NCI-H2196 treated with DMSO at 0.1 percent for 48 hours (cell line): ENCODE measurements around the gene PXDC1.
A peak's percentile ranks its signal among the peaks of the same experiment; 100 is the strongest.

ENCODE experiments used
- DNase-seq: peaks from one replicate; lab custom pipeline; 2025; ENCODE audit not compliant: unreplicated experiment; lab: John Stamatoyannopoulos, UW

The PXDC1 gene

GRCh38 chr6:3751077-3751729, at the start of gene PXDC1:
Gene PXDC1, minus strand, starts transcription at chr6:3751713. Its CDS starts 182 bp downstream, at chr6:3751531.
- no peak for DNase-seq

DNA sequence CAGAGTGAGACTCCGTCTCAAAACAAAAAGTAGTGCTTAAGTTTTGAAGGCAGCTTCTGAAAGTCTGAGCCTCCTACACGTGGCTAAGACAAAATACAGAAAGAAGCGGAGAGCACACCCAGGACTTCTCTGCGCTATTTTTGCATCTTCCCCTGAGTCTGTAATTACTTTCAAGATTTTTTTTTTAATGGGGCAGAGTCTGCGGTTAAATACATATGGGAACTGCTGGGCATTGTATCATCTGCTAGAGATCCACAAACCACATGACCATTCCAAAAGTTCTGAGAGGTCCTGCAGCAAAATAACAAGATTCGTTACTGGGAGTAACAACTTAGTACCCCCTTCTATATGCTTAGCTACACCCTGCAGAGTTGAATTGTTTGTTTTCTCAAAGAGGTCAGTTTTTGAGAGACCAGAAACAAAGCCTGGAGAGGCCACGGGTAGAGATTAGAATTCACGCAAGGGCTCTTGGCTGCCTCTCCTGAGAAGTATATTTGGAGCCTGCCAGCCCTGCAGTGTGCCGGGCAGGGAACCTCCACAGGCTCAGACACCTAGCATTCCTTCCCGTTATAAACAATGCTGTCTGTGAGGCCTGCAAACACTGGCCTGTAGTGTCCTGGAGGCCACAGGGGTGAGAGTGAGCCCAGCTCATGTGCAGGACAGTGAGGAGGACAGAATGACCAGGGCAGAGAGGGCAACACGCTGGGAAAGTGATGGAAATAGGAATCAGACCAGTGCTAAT, 49.5 kb upstream of the PXDC1 start:
- DNase-seq: no peak

DNA sequence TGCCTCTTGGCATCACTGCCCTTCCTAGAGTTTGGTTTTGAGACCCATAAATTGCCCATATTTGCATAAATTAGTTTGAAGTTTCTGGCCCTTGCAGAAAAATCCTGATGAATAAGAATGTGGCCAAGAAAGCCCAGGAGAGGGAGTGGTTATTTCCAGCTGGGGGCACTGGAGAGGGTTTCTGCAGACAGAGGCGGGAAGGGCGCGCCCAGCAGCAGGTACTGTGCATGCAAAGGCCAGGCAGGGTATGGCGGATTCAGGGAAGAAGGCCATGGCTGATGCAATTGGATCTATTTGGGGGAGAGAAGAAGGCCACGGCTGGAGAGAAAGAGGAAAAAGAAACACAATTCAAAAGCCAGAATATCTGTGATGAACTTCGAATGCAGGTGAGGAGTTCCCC, 48.2 kb upstream of the PXDC1 start:
- DNase-seq: no peak

DNA sequence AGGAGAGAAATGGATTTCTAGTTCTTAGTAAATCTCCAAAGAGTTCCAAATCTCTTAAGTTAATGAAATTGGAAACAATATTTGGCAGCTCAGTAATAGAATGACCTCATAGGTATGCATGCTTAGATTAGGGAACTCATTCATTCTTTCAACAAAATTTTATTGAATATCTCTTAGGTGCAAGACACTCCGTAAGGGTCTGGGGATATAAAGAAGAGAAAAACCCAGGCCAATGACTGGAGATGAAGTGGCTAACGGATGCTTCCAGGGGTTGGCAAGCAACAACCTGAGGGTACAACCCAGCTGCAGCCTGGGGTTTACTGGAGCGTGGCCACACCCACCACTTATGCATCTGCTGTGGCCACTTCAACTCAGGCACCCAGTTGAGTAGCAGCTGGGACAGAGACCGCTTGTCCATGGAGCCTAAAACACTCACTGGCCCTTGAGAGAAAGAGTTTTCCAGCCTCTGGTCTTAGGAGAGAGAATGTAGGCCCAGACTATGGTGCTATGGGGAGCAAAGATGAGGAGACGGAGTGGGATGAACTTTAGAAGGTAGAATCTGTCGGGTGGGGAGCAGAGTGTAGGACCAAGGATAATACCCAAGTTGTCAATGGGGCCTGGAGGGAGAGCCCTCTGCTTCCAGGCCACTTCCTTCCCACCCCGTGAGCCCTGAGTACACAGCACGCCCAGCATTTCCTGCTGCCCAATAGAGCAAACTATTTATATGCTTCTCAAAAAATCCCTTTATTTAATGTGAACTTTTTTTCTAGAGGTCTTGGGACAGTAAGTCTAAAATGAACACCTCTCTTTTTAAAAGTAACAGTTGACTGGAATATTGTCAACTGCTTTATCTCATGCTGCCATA, 46.8 kb upstream of the PXDC1 start:
- peak; percentile 20 for DNase-seq

GRCh38 chr6:3797231-3798054, 45.9 kb upstream of the PXDC1 start:
- DNase-seq: no peak

- no peak for DNase-seq
Observed at GRCh38 chr6:3796719-3797041, 45.2 kb upstream of the PXDC1 start.

DNA sequence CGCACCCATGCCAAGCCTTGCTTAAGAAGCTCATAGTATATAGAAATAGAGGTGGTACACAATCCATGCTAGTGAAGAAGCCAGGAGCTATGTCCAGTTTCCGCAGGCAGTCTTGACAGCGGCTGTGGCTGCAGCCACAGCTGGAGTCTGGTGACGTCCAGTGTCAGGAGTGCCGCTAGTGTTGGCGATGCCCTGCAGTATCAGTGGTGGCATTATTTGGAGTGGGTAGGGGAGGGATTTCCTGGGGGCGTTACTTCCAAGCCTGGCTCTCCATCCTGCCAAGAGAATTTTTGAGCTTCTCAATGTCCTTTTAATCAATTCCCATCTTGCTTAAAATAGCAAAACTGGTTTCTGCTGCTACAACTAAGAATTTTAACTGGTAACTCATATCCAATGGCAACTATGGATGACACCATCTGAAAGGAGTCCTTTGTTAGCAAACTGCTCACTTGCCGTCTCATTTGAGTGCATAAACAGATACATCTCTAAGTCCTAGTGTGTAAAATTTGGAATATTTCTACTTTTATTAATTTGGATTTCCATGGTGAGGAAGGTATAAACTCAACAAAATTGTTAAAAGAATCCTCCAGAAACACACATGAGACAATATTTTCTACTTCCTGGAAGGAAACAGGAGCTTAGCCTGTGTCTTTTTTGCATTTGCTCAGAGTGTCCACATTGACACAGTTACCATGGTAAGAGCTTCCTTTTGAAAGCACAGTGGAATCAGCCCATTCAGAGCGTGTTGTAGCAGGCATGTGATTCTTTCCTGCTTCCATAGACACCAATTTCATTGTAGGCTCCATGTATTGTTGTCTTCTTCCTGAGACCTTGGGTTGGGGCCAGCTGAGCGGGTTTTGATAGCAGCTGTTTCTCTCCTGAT, 44.6 kb upstream of the PXDC1 start:
- DNase-seq: peak; percentile 60

- no peak for DNase-seq
Observed at GRCh38 chr6:3794092-3794491, 42.6 kb upstream of the PXDC1 start.

DNA sequence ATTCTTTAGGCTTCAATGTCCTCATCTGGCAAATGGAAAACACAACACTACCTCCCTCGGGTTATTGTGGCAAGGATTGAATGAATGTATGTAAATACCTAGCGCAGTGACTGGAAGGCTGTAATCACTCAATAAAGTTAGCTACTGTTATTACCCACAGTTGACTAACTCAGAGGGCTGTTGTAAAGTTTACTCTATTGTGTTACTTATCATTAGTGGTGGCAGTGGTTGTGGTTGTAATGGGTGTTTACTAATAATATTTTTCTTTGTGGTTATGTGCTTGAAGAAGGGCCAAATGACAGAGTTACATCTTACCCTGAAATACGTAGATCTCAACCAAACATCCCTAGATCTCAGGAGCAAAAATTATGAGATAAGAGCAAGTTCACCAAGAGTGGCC, 42.0 kb upstream of the PXDC1 start:
- DNase-seq: no peak

- DNase-seq: no peak
Observed at GRCh38 chr6:3791526-3792203, 40.2 kb upstream of the PXDC1 start.

GRCh38 chr6:3789896-3790558, 38.5 kb upstream of the PXDC1 start:
- DNase-seq: no peak

- no peak for DNase-seq
Observed at GRCh38 chr6:3789018-3789895, 37.7 kb upstream of the PXDC1 start.

DNA sequence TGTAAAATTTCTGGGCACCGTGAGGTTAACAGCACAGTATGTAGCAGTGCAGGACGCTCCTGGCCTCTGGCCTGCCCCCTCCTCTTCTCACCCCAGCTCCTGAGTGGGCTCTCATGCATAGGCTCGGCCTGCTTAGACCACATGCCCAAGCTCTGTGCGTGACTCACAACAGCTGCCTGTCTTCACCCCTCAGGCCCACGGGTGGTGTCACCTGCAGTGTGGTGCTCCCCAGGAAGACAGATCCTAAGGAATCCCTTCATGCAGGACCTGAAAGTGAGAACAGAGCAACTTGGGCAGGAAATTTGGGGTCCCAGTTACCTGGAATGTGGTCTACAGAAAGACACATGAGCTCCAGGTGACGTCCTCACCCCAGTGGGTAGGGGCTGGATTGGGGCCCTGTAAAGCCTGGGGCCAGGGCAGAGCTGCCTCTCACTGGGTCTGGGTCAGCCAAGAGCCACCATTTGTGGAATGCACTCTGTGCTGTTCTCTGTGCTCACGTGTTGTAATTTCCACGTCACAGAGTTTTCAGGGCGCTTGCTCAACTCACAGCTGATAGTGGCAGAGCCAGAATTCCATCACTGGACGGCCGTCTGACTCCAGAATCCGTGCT, 37.0 kb upstream of the PXDC1 start:
- no peak for DNase-seq

GRCh38 chr6:3786141-3786540, 34.6 kb upstream of the PXDC1 start:
- DNase-seq: no peak

DNA sequence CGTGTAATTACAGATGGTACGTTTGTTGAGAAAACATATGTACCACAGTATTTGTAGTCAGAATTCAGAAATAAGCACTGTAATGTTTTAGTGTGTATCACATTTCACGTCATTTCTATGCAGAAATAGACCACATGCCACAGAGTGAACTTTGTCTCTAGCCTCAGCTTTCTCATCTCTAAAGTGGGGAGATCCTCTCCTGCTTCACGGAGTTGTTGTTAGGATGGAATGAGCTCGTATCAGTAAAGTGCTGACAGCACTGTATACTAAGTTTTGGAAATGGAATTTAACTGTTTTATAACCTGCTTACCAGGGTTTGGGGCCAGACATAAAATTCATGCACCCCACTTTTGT, 34.2 kb upstream of the PXDC1 start:
- no peak for DNase-seq

- DNase-seq: no peak
Observed at GRCh38 chr6:3784885-3785744, 33.6 kb upstream of the PXDC1 start.

DNA sequence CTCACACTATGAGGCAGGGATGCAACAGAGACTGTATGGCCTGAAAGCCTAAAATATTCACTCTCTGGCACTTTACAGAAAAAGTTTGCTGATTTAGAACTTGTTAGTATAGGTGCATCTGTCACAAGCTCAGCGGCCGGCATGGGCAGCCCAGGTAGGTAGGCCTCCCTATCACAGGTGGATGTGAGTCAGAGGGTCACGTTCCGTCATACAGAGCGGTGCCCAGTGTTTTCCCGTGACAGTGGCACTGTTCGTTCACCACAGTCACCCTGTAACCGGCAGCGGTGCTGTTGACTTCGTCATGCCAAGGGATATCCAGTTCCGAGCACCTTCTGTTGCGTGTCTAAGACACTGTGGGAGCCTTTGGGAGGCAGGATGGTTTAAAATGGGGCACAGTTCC, 32.9 kb upstream of the PXDC1 start:
- DNase-seq: no peak
